K562 (cell line): ENCODE measurements around the gene RPLP2. TPM values are rescaled to one million over a fixed set of nuclear protein-coding genes. Genes with fewer than 3 reads are reported as not detected.

Experiments
- EGR1 ChIP-seq: fragments of 450-650 bp; conservative IDR thresholded peaks from 2 replicates; pipeline ENCODE4 v1.6.1; 2017; ENCODE audit warnings: mild to moderate bottlenecking
- ESRRA ChIP-seq: fragments of 450-650 bp; IDR thresholded peaks from 2 replicates; pipeline ENCODE4 v1.6.1; 2014; ENCODE audit warnings: low read depth, mild to moderate bottlenecking, moderate library complexity, borderline replicate concordance
- ETV5 ChIP-seq: sonication (generic); formaldehyde crosslinking; IDR thresholded peaks from 2 replicates; pipeline ENCODE4 v1.4.0; 2020; ENCODE audit warnings: low read depth, mild to moderate bottlenecking, missing genetic modification reagents
- EWSR1 ChIP-seq: fragments of 450-650 bp; IDR thresholded peaks from 2 replicates; pipeline ENCODE4 v1.6.1; 2018; ENCODE audit warnings: borderline replicate concordance, mild to moderate bottlenecking, low read depth, moderate library complexity; ENCODE audit not compliant: partially characterized antibody
- GATAD2B ChIP-seq: fragments of 450-650 bp; IDR thresholded peaks from 2 replicates; pipeline ENCODE4 v1.6.1; 2017; ENCODE audit warnings: mild to moderate bottlenecking, borderline replicate concordance
- HMGN3 ChIP-seq: IDR thresholded peaks from 2 replicates; pipeline ENCODE4 v1.6.1; 2011; ENCODE audit warnings: borderline replicate concordance, low read depth, mild to moderate bottlenecking, mixed read lengths, low read length; ENCODE audit not compliant: insufficient read length; ENCODE audit errors: extremely low read depth
- IRF2 ChIP-seq: sonication (generic); formaldehyde crosslinking; IDR thresholded peaks from 2 replicates; pipeline ENCODE4 v1.8.1; 2022; ENCODE audit warnings: mild to moderate bottlenecking, missing genetic modification reagents
- MEIS2 ChIP-seq: fragments of 450-650 bp; IDR thresholded peaks from 2 replicates; pipeline ENCODE4 v1.6.1; 2014; ENCODE audit warnings: mild to moderate bottlenecking; ENCODE audit not compliant: partially characterized antibody
- NCOA2 ChIP-seq, 2 experiments: fragments of 450-650 bp; IDR thresholded peaks; 2 replicates each; pipeline ENCODE4 v1.6.1; 2018; ENCODE audit warnings: mild to moderate bottlenecking in 2 of 2, moderate library complexity in 1 of 2; ENCODE audit not compliant: partially characterized antibody in 2 of 2
- PKNOX1 ChIP-seq: fragments of 450-650 bp; IDR thresholded peaks from 2 replicates; pipeline ENCODE4 v1.6.1; 2016
- TARDBP ChIP-seq: fragments of 450-650 bp; IDR thresholded peaks from 2 replicates; pipeline ENCODE4 v1.6.1; 2016
- U2AF2 ChIP-seq: fragments of 200-400 bp; formaldehyde crosslinking; optimal IDR thresholded peaks from 2 replicates; pipeline ENCODE3; 2017; ENCODE audit warnings: low read depth, mild to moderate bottlenecking, low read length
- ZBTB11 ChIP-seq, 3 experiments: fragments of 200-800 bp in 1 of 3; fragments of 250-450 bp in 1 of 3; fragments of 450-650 bp in 1 of 3; sonication (Bioruptor Pico) in 1 of 3; sonication (Bioruptor generic) in 1 of 3; formaldehyde crosslinking in 1 of 3; IDR thresholded peaks; 2 replicates each; pipeline versions ENCODE4 v1.6.1 to v1.8.0; 2016 to 2022; ENCODE audit warnings: mild to moderate bottlenecking in 2 of 3, missing genetic modification characterization in 2 of 3, missing compliant biosample characterization in 1 of 3, moderate library complexity in 1 of 3
- ZFP36 ChIP-seq: fragments of 150-350 bp; IDR thresholded peaks from 2 replicates; pipeline ENCODE4 v1.6.1; 2018; ENCODE audit warnings: low read length, low read depth; ENCODE audit not compliant: partially characterized antibody
- ZNF143 ChIP-seq: sonication (generic); formaldehyde crosslinking; IDR thresholded peaks from 2 replicates; pipeline ENCODE4 v1.9.0; 2022; ENCODE audit warnings: mild to moderate bottlenecking, missing genetic modification reagents
- ZNF165 ChIP-seq: fragments of 250-450 bp; sonication (Bioruptor Pico); IDR thresholded peaks from 2 replicates; pipeline ENCODE4 v1.4.0; 2020; ENCODE audit warnings: borderline replicate concordance
- ZNF3 ChIP-seq: fragments of 250-450 bp; sonication (Bioruptor Pico); IDR thresholded peaks from 2 replicates; pipeline ENCODE4 v1.5.0; 2021; ENCODE audit warnings: mild to moderate bottlenecking, moderate library complexity
- ZNF57 ChIP-seq: fragments of 450-650 bp; formaldehyde crosslinking; IDR thresholded peaks from 2 replicates; pipeline ENCODE4 v1.4.0; 2020; ENCODE audit warnings: mild to moderate bottlenecking, moderate library complexity
- polyA plus RNA-seq, 8 experiments: library from polyadenylated mRNA; depleted of rRNA in 4 of 8; stranded (reverse) in 5 of 8; unstranded in 3 of 8; fragments of >200 nt; fragmentation: Nextera tagmentation in 2 of 8; fragmentation: Illumina TruSeq in 1 of 8; extraction: Ambion mirVana in 2 of 8; extraction: Trizol in 1 of 8; gene quantifications; 2 replicates each; pipeline versions ENCODE4 v1.2.1 to v1.2.3, GENCODE V29; 2011 to 2014; ENCODE audit warnings: inconsistent platforms in 1 of 8, missing spikeins in 1 of 8
- total RNA-seq, 7 experiments: library from RNA; depleted of rRNA in 6 of 7; stranded (reverse); fragments of >200 nt in 6 of 7; fragmentation: Illumina TruSeq in 2 of 7; extraction: Trizol in 2 of 7; gene quantifications; 2 replicates each; pipeline versions ENCODE4 v1.2.1 to v1.2.3, GENCODE V29; 2011 to 2021; ENCODE audit warnings: low replicate concordance in 1 of 7
- TF ChIP-seq, protein P1 (sequence below): fragments of 450-650 bp; formaldehyde crosslinking; IDR thresholded peaks from 2 replicates; pipeline ENCODE4 v1.4.0; 2020; ENCODE audit warnings: mild to moderate bottlenecking, moderate library complexity
- TF ChIP-seq, protein P2 (sequence below): fragments of 250-450 bp; sonication (Bioruptor Pico); IDR thresholded peaks from 2 replicates; pipeline ENCODE4 v1.8.0; 2021; ENCODE audit warnings: moderate library complexity, mild to moderate bottlenecking, inconsistent platforms

RPLP2 gene
- total and polyA plus RNA-seq, 9 of the 15 experiments (the other 6 are each of a cell fraction or from before 2014, with no cell fraction given): 528 to 3,807 (median 1,633) TPM

GRCh38 chr11:827146-827896 lies 17.6 kb downstream of the RPLP2 start (continued):
- TF ChIP-seq, protein P1, sequence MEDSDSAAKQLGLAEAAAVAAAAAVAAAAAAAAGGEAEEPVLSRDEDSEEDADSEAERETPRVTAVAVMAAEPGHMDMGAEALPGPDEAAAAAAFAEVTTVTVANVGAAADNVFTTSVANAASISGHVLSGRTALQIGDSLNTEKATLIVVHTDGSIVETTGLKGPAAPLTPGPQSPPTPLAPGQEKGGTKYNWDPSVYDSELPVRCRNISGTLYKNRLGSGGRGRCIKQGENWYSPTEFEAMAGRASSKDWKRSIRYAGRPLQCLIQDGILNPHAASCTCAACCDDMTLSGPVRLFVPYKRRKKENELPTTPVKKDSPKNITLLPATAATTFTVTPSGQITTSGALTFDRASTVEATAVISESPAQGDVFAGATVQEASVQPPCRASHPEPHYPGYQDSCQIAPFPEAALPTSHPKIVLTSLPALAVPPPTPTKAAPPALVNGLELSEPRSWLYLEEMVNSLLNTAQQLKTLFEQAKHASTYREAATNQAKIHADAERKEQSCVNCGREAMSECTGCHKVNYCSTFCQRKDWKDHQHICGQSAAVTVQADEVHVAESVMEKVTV (CRISPR knock-in tag): no peak
- TF ChIP-seq ZFP36 (no peak), ESRRA (peak; percentile 65), ETV5 (CRISPR knock-in tag) (peak; percentile 53; the same call in 1 of the 2 replicates), HMGN3 (peak; percentile 62), PKNOX1 (peak; percentile 89), TARDBP (0 out of 2 replicates have a peak, but pooled peaks have one; percentile 14), ZNF143 (CRISPR knock-in tag) (no peak), U2AF2 (no peak), GATAD2B (peak; percentile 89), ZNF57 (CRISPR knock-in tag) (no peak), EGR1 (no peak), EWSR1 (no peak), ZNF165 (CRISPR knock-in tag) (no peak), ZBTB11 (CRISPR knock-in tag; IDR thresholded peaks at IDR 0.05) (peak in 2 of 3 experiments; percentile 34 to 83; a peak in 2 of 6 replicates), ZNF3 (CRISPR knock-in tag) (no peak), NCOA2 (IDR thresholded peaks at IDR 0.05; ENCODE audit: partially characterized antibody in 2 of 2) (no peak), IRF2 (CRISPR knock-in tag) (no peak), MEIS2 (no peak)
- TF ChIP-seq, protein P2, sequence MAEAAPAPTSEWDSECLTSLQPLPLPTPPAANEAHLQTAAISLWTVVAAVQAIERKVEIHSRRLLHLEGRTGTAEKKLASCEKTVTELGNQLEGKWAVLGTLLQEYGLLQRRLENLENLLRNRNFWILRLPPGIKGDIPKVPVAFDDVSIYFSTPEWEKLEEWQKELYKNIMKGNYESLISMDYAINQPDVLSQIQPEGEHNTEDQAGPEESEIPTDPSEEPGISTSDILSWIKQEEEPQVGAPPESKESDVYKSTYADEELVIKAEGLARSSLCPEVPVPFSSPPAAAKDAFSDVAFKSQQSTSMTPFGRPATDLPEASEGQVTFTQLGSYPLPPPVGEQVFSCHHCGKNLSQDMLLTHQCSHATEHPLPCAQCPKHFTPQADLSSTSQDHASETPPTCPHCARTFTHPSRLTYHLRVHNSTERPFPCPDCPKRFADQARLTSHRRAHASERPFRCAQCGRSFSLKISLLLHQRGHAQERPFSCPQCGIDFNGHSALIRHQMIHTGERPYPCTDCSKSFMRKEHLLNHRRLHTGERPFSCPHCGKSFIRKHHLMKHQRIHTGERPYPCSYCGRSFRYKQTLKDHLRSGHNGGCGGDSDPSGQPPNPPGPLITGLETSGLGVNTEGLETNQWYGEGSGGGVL (CRISPR knock-in tag): no peak
